Left renal cortex interstitium (tissue), 4 donors: ENCODE data around the gene DMD. TPM values are rescaled to one million over a fixed set of nuclear protein-coding genes. Genes with fewer than 3 reads are reported as not detected.
"Not testable (repeated sequence)": the region's sequence is repeated elsewhere in the genome, so short reads cannot be mapped to it uniquely, and the experiment has no call there.

ENCODE experiments used
- DNase-seq, 4 donors: peaks; one replicate each; pipeline ENCODE4 v3.0.0-alpha.2; 2013; ENCODE audit warnings: low read depth in 4 of 4, low spot score in 2 of 4, missing footprints in 1 of 4
- polyA plus RNA-seq, 4 donors: library from polyadenylated mRNA; unstranded; fragments of 120-200 nt; gene quantifications; one replicate each; pipeline ENCODE4 v1.2.1, GENCODE V29; 2013; ENCODE audit not compliant: insufficient read length in 4 of 4

The DMD gene
- polyA plus RNA-seq, 4 donors = 14.0 to 17.4 (median 15.2) TPM

DNA sequence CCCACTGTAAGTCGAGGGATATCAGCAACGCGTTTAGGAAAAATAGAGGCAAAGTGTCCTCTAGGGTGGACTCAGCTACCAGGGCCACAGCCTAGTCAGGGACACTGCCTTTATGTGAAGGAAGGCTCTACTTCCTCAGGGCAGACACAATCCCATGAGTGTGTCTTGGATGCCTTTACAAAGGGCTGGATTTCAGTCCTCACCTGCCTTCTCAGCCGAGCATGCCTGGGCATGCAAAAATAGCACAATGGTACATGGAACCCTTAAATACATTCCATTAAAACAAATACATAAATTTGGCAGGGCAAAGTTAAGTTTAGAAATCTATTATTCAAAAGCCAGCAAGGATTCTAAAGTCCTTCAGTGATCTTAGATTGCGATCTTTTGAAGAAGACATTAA is 51.1 kb downstream of the DMD start:
- DNase-seq = no peak

DNA sequence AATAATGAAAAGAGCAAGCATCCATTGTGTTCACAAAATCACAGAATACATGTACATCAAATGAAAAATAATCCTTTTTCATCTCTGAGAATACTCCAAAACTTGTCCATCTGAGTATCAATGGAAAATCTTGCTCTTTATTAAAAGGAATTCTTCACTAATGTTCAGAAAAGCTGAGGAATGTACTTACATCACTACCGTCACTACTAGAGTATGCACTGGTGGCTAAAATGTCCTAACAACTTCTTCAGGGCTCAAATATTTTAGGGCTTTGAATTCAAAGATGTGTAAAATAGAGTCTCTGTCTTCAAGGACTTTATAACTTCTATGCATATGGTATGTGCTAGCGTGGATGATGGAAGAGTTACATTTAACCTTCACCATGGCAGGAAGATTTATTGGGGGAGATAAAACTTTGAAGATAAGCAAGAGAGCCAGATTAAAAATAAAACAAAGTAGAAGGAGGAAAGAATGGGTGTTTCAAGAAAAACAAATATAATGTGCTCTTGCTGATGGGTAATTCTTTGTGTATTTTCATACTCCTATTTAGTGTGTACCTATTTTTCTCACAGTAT is 55.1 kb downstream of the DMD start:
- DNase-seq = peak in 1 of 4 donors; percentile 3

DNA sequence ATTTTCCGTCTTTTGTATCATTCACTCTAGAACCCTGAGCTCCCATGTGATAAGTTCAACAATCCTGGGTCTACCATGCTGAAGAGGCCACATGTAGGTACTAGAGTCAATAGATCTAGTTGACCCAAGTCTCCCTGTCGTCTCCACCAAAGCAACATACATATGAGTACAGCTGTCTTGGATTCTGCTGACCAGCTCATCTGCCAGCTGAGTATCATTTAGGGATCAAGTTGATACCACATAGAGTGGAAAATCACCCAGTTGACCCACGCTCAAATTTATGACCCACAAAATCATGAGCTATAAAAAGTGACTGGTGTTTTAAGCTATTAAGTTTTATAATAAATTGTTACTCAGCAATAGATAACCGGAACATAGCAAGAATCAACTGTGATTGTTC is 61.8 kb downstream of the DMD start:
- DNase-seq = no peak

DNA sequence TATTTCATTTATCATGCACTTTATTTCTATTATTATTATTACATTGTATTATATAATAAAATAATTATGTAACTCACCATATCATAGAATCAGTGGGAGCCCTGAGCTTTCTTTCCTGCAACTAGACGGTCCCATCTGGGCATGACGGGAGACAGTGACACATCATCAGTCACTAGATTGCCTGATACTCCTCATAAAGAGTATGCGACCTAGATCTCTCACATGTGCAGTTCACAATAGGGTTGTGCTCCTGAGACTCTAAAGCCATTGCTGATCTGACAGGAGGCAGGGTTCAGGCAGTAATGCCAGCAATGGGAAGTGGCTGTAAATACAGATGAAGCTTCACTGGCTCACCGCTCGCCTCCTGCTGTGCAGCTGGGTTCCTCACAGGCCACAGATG is 62.3 kb downstream of the DMD start:
- no peak for DNase-seq

DNA sequence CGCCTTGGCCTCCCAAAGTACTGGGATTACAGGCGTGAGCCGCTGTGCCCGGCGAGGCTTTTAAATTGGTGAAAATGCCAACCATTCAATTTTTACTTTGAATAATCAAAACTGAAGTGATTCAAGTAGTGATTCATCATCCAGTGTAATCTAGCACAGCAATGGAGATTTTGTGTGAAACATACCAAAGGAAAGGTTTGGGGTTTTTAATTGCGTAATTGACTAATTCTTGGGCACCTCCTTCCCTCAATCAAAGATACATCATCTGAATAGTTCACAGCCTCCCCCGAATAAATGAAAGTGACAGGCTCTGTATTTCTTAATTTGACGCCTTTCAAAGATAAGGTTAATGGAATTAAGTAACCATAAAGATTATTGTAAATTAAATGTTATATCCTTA is 69.0 kb downstream of the DMD start:
- no peak for DNase-seq

DNA sequence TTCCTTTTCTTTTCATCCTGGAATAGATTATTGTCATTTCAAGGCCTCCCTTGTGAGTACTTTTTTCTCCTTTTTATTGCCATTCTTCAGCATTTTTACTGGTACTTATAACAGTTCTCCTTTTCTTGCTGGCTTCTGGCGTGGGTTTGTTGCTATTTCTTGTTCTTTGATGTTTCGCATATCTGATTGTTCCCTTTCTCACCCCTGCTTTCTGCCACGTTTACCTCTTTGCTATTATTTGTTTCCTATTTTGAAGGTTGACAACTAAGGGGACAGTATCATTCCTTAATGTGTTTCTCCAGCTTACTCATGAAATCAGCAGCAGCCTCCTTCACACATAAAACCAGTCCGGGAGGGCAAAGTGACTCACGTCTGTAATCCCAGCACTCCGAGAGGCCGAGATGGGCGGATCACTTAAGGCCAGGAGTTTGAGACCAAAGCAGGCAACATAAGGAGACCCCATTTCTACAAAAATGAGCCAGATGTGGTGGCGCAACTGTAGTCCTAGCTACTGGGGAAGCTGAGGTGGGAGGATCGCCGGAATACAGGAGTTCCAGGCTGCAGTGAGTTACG is 72.6 kb downstream of the DMD start:
- DNase-seq = no peak

DNA sequence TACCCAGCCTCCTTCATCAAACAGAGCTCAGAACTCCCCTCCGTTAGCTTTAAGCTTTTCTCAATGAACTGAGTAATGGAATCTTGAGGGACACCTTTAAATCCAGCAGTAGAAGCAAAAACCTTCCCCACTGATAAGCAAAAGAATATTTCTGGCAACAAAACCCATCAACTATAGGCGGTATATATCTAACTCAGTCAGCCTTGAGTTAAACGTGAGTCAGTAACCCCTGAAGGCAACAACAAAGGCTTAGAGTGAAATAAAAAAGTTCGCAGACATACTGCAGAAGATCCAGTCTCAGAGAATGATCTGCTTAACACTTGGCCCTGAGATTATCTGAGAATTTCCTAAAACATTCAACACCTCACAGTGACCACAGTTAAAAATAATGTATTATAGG is 77.2 kb downstream of the DMD start:
- no peak for DNase-seq

DNA sequence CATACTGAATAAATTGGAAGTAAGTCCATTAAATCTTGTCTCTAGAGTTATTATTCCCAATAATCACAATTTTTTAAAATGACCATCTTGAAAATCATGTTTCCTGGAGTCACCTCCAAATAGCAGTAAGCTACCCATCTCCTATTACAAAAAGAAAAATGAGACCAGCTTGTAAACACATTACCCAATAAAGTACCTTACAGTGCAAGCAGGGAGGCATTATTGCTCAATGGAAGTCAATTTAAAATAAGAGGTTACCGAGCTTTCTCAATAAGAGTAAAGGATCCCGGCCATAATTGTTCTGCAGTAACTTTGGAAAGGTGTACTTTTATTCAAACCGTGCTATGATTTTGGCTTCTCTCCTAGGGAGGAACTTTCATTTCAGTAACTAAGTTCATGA is 78.0 kb downstream of the DMD start:
- no peak for DNase-seq

DNA sequence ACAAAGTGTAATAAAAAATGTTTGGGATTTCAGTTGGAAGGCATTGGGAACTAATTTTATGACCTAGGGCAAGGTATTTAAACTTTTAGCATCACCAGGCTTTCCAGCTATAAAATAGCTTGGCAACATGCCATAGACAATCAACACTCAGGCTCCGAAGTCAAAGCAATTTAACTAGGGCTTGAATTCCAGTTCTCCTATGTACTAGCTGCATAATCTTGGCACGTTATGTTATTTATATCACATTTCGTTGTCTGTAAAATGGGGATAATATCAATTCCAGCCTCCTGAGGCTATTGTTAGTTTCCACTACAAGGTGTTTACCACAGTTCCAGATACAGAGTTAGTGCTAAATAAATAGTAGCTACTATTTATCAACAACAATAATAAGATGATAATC is 78.8 kb downstream of the DMD start:
- no peak for DNase-seq

DNA sequence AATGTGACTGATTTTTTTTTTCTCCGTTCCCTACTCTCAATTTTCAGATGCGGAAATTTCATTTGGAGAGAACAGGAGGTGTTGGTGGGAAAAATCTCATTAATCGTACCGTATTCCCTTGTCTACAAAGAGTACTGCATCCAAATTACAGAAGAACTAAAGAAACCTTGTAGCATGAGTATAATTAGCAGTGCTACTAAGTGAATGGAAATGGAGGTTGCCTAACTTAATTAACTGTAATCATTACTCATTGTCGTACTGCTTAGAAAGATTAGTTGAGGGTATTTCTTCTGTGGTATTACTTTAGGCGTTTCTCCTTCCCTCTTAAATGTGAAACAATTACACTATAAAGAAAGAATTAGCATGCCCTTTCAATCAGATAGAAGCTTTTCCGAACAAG is 81.7 kb downstream of the DMD start:
- no peak for DNase-seq

DNA sequence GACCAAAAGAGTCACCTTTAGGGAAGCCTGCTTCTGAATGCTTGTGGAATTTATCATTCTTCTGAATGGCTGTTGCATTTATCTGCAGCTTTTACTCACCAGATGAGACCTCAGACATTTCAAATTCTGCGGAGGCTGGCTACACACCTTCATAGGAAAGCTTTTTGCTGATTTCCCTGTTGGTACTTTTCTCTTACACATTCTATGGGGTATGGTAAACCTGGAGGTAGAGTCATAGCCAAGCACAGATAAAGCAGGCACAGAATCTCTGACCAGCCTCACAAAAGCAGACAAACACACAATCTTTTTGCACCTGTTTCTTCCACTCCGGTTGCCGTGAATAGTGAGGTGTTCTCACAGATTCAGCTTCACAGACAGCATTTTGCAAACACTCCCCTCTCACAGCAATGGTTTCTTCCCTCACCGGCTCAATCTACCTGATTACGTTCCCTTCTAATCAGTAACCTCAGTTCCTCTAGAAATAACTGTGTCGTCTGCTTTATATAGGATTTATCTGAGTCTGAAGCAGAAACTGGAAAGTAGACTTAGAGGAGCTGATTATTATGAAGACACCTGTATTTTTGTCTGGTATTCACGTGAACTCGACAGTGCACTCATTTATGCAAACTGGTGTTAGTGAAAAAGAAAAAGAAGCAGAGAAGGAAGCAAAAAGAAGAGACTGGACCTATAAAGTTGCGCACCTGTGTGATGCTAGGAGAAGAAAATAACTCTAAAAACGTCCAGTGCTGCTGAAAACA is 83.1 kb downstream of the DMD start:
- DNase-seq = no peak

DNA sequence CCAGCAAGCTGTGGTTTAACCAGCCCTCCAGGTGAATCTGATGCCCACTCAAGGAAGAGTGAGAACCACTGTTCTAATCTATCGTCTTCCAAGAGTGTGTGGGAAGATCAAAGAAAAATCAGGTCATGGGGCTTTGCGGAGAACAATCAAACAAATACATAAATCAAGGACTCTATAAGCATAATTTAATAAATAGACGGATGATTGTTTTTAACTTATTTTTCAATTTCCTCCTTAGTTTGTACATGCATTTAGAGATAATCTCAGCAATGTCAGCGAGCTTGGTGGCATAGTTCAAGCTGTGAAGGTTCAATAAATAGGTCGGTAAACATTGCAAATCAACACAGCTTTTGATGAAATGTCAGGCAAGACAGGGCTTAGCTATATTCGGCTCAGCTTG is 84.9 kb downstream of the DMD start:
- no peak for DNase-seq

DNA sequence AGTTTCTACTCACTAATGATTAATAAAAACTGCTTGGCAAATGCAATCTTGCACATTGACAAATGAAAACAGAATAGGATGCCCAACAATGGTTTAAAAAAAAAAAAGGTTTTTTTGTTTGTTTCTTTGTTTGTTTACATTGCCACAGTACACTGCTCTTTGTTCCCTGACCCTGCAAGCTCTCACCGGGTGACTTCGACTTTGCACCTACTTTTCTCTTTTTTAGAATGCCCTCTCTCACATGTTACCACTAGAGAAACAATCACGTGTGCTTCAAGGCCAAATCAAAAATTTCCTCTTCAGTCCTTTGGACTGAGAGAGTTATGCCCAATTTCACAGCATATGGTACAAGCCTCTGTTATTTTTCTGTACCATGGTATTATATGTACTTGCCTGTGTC is 101.5 kb downstream of the DMD start:
- no peak for DNase-seq

DNA sequence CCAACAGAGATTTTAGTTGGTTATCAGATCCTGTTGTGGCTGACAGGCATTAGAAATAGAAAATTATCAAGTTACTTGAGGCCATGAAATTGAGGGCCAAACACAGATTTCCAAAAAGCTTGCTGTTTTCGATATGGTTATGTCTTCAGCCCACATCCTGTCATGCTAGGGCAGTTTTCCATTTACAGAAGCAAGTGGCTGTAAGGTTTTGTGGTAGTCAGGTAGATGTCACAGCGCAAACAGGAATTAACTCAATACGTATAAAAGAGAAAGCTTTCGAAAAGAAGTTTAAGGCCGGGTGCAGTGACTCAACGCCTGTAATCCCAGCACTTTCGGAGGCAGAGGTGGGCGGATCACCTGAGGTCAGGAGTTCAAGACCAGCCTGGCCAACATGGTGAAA is 104.6 kb downstream of the DMD start:
- no peak for DNase-seq

DNA sequence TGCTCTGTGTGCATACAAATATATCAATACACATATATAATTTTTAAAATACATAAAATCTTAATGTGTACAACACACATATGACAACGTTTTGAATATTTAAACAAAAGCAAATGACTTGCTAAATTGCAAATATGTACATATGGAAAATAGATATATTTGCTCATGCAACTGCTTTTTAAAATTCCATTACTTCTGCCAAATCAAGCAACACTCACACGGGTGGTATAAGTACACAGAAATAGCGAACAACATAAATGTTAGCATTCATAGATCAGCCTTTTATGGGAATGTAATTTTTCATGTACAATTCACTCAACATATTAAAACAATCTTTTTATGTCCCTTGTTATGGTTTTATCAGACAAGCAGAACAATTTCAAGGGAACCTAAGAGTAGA is 116.3 kb downstream of the DMD start:
- no peak for DNase-seq

DNA sequence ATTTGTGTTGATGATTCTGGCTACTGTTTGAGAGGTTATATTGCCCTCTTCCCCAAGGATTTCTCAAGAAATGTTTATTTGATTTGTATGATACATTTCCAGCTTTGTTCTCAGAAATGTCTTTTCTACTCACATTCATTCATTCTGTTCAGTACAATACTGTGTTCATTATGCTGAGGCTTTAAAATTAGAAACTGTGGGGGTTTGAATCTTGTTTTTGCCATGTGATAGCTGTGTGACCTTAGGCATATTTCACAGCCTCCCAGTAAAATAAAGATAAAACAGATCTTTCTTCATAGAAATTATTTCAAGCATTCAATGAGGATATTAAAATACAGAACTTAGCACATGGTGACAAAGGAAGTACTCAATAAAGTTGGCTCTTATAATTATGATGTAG is 123.9 kb downstream of the DMD start:
- DNase-seq = no peak

DNA sequence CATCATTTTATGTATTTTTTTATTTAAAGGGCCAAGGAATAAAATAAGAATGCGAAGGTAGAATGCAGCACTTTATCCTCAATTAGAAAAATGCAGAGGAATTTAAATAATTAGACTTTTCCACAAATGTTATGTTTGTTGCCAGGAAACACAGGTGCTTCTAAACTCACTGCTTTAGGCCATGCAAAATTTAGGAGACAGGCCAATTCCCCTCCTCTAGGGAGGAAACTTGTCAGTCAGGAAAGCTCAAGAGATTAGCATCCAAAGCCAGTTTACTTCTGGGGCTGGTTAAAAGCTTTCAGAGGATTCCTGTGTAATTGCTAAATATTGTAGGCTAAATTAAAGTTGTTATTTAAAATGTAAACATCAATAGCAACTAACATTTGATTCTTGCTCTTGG is 124.5 kb downstream of the DMD start:
- no peak for DNase-seq

DNA sequence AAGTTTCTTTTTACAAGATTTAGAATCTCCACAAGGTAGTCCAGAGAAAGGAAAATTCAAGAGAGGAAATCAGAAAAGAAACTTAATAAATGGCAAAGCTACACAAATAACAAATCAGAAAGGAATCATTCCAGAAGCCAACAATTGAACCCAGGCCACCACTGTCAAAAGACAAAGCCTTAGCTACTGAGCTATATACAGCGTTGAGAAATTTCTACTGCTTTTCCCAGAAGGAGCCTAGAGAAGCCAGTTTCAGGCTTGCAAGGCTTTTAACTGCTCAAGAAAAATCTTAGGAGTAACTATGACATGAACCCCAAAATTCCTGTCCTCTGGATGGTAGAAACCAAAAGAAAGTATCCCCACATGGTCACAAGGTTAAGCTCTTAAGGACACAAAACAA is 129.0 kb downstream of the DMD start:
- DNase-seq = no peak

DNA sequence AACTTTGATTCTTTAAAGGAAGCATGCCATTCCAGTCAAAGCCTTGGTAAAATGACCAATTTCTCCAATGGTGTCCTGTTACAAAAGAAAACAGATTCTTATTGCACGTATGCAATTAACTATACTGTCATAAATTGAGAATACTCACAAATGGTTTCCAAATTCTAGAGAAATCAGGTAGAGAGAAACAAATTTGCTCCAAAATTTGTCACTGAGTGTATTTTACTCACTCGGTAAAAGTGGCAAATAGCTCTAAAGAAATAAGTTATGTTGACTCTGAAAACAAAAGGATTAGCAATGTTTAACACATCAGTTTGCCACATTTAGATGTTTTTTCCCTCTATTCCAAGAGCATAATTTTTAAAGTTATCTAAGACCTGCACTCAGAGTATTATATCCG is 133.1 kb downstream of the DMD start:
- no peak for DNase-seq

DNA sequence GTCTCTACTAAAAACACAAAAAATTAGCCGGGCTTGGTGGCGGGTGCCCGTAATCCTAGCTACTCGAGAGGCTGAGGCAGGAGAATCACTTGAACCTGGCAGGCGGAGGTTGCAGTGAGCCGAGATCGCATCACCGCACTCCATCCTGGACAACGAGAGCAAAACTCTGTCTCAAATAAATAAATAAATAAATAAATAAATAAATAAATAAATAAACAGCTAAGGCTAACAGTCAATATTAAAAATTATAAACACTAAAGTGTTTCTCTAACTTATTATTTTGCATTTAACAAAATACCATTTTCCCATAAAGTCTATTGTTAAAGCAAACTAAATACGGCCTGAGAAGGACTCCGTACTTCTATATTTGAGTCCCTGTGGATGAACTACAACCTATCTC is 137.7 kb downstream of the DMD start:
- not testable (repeated sequence) for DNase-seq

DNA sequence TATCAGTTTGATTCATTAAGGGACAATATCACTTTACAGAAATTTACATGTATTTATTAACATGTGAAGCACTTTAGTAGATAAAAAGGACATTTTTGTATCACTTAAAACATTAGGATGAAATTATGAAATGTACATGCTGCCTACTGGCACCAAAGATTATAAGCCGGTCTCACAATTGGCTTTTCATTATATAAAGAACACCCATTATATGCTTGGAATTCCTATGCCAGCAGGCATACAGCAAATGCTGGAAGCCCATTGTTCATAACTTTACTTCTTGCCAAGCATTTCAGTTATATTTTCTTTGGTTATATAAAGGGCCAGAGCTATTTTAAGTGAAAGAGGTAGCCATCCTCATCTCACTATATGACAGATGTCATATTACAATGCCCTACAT is 145.9 kb downstream of the DMD start:
- DNase-seq = no peak

DNA sequence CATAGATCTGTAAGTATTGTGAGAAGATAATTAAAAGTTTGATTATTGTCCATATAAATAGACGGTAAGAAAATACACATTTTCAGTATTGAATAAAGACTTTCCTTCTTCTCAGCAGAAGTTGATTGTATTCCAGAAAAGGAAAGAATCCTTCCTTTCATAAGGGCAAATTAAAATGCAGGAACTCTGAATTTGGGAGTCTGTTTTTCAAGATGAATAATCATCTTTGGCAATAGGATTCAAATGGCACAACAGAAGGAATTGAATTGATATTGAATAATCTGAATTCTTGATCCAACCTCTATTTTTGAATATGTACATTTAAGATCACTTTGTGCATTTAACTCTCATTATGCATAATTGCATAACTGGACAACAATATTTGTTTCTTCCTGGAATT is 149.3 kb downstream of the DMD start:
- no peak for DNase-seq
